Right lobe of liver (tissue), 4 donors: ENCODE results near the gene NRN1L.

ENCODE experiments used
- CTCF ChIP-seq, 4 donors: fragments of 200-600 bp in 3 of 4; fragments of 450-650 bp in 1 of 4; IDR thresholded peaks; one replicate each; pipeline versions ENCODE4 v1.5.1 to v1.8.0; 2016 to 2022; ENCODE audit warnings: antibody characterized with exemption in 4 of 4, mild to moderate bottlenecking in 2 of 4
- POLR2A ChIP-seq: fragments of 450-650 bp; IDR thresholded peaks from one replicate; pipeline ENCODE4 v1.6.1; 2017; ENCODE audit warnings: antibody characterized with exemption, mild to moderate bottlenecking
- donor health status: DM: no; HTN: no; CAD: no.
- donor health status: DM: no; HTN: no; CAD: no.
- donor health status: DM: no; HTN: yes; CAD: no.

DNA sequence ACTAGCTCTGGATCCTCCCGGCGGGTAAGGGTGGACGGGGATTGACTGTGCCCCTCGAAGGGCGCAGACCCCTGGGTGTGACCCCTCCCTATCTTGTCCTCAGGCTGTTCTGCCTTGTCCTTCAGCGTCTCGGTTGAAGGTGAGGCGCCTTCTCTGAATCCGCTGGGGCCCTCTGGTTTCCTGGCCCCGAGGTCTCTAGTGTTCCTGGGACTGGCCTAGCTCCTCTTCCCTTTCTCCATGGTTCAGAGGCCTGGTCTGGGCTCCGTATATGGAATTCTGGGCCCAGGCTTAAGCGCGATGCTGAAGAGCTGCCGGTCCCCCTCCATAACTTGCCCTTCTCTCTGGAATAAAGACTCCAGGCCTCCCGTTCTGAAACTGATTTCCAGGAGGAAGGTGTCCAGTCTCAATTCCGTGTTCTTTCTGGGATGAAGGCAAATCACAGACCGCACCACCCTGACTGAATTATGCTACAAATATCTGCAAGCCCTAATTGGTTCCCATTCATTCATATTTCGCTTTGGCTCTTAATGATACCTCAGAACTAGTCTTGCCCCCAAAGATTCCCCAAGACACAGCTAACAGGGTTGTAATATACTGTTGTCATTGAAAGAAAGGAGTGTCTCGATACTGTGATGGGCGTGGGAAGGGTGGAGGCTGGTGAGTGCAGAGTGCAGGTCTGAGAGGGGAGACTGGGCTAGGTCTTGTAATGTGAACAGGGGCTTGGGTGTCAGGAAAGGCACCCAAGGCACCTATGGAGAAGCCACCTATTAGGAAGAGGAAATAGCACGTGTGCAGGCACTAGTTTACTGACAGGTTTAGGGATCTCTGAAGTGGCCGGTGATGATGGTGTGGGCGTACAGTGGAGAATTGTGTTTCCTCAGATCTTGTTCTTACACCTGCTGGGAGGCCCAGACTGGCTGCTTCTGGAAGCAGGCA, 11.0 kb upstream of the NRN1L start:
- TF ChIP-seq POLR2A (no peak), CTCF (IDR thresholded peaks at IDR 0.05) (no peak)
